Natural killer cell (primary cell): ENCODE data around the gene PLAAT4. TPM values are rescaled to one million over a fixed set of nuclear protein-coding genes. Genes with fewer than 3 reads are reported as not detected.

Experiments
- ATAC-seq, 3 donors: fragments of 150-1000 bp in 2 of 3; fragments of 200-7000 bp in 1 of 3; cut with Tn5 transposase; 1 replicate in 1 of 3; 2 replicates in 2 of 3; pipeline ENCODE4 v1.10.0; 2021; ENCODE audit warnings: mild to moderate bottlenecking in 2 of 3, moderate library complexity in 2 of 3
- DNase-seq, 2 donors: peaks; one replicate each; pipeline versions ENCODE4 v3.0.0 to v3.0.0-alpha.2; 2013 to 2021; ENCODE audit warnings: mixed read lengths in 1 of 2
- H3K27ac ChIP-seq: one replicate; pipeline ENCODE4 v1.5.1; 2013; ENCODE audit warnings: mild to moderate bottlenecking, low read length
- H3K27me3 ChIP-seq: one replicate; pipeline ENCODE4 v1.6.1; 2013; ENCODE audit warnings: low read length; ENCODE audit not compliant: control insufficient read depth, insufficient read depth
- H3K36me3 ChIP-seq: one replicate; pipeline ENCODE4 v1.6.1; 2013; ENCODE audit warnings: low read length; ENCODE audit not compliant: control insufficient read depth, insufficient read depth
- H3K4me1 ChIP-seq: one replicate; pipeline ENCODE4 v1.6.1; 2013; ENCODE audit warnings: low read length; ENCODE audit not compliant: control insufficient read depth, insufficient read depth
- H3K4me3 ChIP-seq: one replicate; pipeline ENCODE4 v1.5.1; 2013; ENCODE audit warnings: low read length
- H3K9me3 ChIP-seq: one replicate; pipeline ENCODE4 v1.6.1; 2013; ENCODE audit warnings: low read length; ENCODE audit not compliant: control insufficient read depth, insufficient read depth
- H3K27ac Mint-ChIP-seq, 2 donors: one replicate each; pipeline ENCODE4 v1.8.0; 2022; ENCODE audit warnings: mild to moderate bottlenecking in 2 of 2, mixed read lengths in 2 of 2, moderate library complexity in 1 of 2
- H3K27me3 Mint-ChIP-seq, 2 donors: one replicate each; pipeline ENCODE4 v1.8.0; 2022; ENCODE audit warnings: low read depth in 2 of 2, mixed read lengths in 2 of 2
- H3K36me3 Mint-ChIP-seq: one replicate; pipeline ENCODE4 v1.8.0; 2022; ENCODE audit warnings: mixed read lengths
- H3K4me1 Mint-ChIP-seq, 2 donors: one replicate each; pipeline ENCODE4 v1.8.0; 2022; ENCODE audit warnings: mixed read lengths in 2 of 2
- H3K4me3 Mint-ChIP-seq: one replicate; pipeline ENCODE4 v1.8.0; 2022; ENCODE audit warnings: mild to moderate bottlenecking, moderate library complexity, mixed read lengths
- H3K9me3 Mint-ChIP-seq, 2 donors: one replicate each; pipeline ENCODE4 v1.8.0; 2022; ENCODE audit warnings: mixed read lengths in 2 of 2
- WGBS: methylation state at CpG from one replicate; pipeline ENCODE4 v1.1.7; 2013; ENCODE audit warnings: missing lambda C conversion rate; ENCODE audit not compliant: insufficient coverage; 5-methylcytosine and 5-hydroxymethylcytosine counted together
- intact Hi-C: fragments of 100-400 bp; cut with micrococcal nuclease; formaldehyde crosslinking; loops from one replicate; pipeline ENCODE4 v1.14.2; 2022
- total RNA-seq, 4 donors: library from RNA; stranded (reverse); fragments of 120-200 nt in 1 of 4; gene quantifications; one replicate each; pipeline versions ENCODE4 v1.2.3 to v1.2.4, GENCODE V29; 2013 to 2022
- TF ChIP-seq, protein P1 (sequence below): fragments of 200-600 bp; IDR thresholded peaks from one replicate; pipeline ENCODE4 v1.8.0; 2022; ENCODE audit warnings: antibody characterized with exemption

PLAAT4 gene
- total RNA-seq, 3 donors from 2014 or later (not counting 1 experiment from before 2014, with no cell fraction given) = 204 to 215 (median 210) TPM

DNA sequence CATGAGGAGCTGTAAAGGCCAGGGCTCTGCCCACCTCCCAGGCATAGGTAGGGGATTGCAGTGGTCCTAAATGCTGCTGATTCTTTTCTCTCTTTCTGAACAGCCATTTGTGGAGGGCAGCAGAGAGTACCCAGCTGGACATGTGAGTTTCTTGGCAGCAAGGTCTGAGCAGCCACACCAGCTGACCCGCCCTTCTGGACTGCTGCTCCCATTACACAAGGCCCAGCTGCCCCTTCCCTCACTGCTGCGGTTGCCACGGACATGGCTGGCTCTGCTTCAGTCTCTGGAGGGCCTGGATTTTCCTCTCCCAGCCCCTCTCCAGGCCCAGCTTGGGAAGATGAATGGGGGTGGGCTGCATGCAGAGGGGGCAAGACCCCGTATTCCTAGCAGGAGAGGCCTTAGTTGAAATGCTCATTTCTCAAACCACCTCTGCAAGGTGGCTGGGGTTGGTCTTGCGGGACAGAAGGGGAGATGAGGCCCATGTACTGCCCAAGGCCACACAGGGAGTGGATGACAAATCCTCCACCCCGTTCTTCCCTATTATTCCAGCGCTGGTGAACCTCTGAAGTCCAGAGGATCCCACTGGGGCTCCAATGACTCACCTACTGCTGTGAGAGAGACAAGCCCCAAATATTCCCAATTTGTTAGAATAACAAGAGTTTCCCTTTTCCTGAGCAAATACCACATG is 26.1 kb upstream of the PLAAT4 start:
- peaks cover 13% of the 10 kb centered on the region for H3K4me1 ChIP-seq
- TF ChIP-seq, protein P1, sequence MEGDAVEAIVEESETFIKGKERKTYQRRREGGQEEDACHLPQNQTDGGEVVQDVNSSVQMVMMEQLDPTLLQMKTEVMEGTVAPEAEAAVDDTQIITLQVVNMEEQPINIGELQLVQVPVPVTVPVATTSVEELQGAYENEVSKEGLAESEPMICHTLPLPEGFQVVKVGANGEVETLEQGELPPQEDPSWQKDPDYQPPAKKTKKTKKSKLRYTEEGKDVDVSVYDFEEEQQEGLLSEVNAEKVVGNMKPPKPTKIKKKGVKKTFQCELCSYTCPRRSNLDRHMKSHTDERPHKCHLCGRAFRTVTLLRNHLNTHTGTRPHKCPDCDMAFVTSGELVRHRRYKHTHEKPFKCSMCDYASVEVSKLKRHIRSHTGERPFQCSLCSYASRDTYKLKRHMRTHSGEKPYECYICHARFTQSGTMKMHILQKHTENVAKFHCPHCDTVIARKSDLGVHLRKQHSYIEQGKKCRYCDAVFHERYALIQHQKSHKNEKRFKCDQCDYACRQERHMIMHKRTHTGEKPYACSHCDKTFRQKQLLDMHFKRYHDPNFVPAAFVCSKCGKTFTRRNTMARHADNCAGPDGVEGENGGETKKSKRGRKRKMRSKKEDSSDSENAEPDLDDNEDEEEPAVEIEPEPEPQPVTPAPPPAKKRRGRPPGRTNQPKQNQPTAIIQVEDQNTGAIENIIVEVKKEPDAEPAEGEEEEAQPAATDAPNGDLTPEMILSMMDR = no peak
- H3K27ac ChIP-seq = no peak overlapping the region
- 95% methylated on average over 7 of the region's 7 CpGs for WGBS
- no peaks in the 10 kb centered on the region for H3K27me3 ChIP-seq
- Mint-ChIP-seq H3K9me3 (no peaks in the 10 kb centered on the region), H3K27me3 (peaks cover 0 to 2% of the 10 kb centered on the region in 2 donors), H3K27ac (no peak overlapping the region), H3K4me3 (no peak overlapping the region), H3K4me1 (peaks cover 0 to 17% of the 10 kb centered on the region in 2 donors), H3K36me3 (no peaks in the 10 kb centered on the region)
- no peaks in the 10 kb centered on the region for H3K9me3 ChIP-seq
- no peak for DNase-seq
- intact Hi-C loops = no loop called here
- ATAC-seq = no peak
- no peaks in the 10 kb centered on the region for H3K36me3 ChIP-seq
- no peak overlapping the region for H3K4me3 ChIP-seq

DNA sequence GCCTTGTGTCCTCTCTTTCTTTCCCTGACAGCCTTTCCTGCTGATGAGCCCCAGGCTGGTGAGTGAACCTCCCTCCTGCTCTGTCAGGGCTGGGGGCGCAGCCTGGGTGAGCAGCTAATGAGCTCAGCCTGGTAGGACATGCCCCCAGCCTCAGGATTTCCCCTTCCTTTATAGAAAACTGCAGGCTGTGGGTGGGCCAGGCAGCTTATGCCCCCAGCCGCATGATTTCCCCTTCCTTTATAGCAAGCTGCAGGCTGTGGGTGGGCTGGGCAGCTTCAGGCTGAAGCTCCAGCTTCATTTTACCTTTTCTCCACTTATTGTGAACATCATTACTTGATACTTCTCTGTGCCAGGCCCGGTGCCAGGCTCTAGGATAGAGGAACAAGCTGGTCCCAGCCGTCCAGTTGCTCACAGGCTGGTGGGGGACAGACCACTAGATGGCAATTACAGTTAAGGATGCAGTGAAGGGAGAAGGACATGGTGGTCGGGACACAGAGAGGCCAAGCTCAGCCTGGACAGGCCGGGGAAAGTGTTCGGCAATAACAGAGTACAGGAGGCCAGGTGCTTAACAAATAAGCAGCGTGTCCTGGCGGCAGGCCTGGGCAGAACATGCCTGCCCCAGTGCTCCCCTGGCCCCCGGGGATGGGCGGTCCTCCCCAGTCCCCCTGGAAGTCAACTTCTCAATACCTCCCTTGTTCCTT is 25.4 kb upstream of the PLAAT4 start:
- Histone ChIP-seq H3K27ac (no peak overlapping the region), H3K4me3 (no peak overlapping the region), H3K36me3 (no peaks in the 10 kb centered on the region), H3K9me3 (no peaks in the 10 kb centered on the region), H3K4me1 (peaks cover 6% of the 10 kb centered on the region), H3K27me3 (no peaks in the 10 kb centered on the region)
- Mint-ChIP-seq H3K9me3 (no peaks in the 10 kb centered on the region), H3K27me3 (peaks cover 0 to 2% of the 10 kb centered on the region in 2 donors), H3K36me3 (no peaks in the 10 kb centered on the region), H3K4me3 (no peak overlapping the region), H3K27ac (no peak overlapping the region), H3K4me1 (peaks cover 0 to 10% of the 10 kb centered on the region in 2 donors)
- WGBS = 84% methylated on average over 11 of the region's 11 CpGs
- DNase-seq (no peak), ATAC-seq (no peak)
- intact Hi-C loops = no loop called here
- TF ChIP-seq, protein P1 = no peak

DNA sequence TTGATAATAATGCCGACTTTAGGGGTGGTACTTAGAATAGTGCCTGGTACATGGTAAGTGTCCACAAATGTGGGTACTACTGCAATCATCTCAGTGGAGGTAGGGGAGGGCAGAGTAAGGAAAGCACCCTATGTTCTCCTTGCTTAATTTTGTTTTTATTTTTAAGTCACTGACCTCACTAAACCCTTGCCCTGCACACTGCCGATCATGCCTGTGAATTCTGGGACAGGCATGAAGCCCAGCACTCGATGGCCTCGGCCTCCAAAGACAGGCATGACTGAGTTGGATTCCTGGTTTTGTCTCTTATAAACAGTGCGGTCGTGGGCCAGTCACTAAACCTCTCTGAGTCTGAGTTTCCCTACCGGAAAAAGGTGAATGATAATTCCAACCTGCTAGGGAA is 23.8 kb upstream of the PLAAT4 start:
- no peaks in the 10 kb centered on the region for H3K27me3 ChIP-seq
- intact Hi-C loops = no loop called here
- Mint-ChIP-seq H3K9me3 (no peaks in the 10 kb centered on the region), H3K27me3 (no peaks in the 10 kb centered on the region), H3K4me3 (no peak overlapping the region), H3K4me1 (peaks cover 0 to 8% of the 10 kb centered on the region in 2 donors), H3K36me3 (no peaks in the 10 kb centered on the region), H3K27ac (no peak overlapping the region)
- no peaks in the 10 kb centered on the region for H3K4me1 ChIP-seq
- ATAC-seq (no peak), DNase-seq (no peak)
- no peaks in the 10 kb centered on the region for H3K36me3 ChIP-seq
- no peaks in the 10 kb centered on the region for H3K9me3 ChIP-seq
- WGBS = 91% methylated on average over 7 of the region's 7 CpGs
- H3K4me3 ChIP-seq = no peak overlapping the region
- TF ChIP-seq, protein P1 = no peak
- H3K27ac ChIP-seq = no peak overlapping the region
